Dedifferentiated amniotic fluid mesenchymal stem cell (primary cell): Measurements from ENCODE around the gene NNAT.

ENCODE experiments used
- DNase-seq: peaks from one replicate; pipeline ENCODE4 v3.0.0-alpha.2; 2016; ENCODE audit errors: extremely low spot score

NNAT gene

DNA sequence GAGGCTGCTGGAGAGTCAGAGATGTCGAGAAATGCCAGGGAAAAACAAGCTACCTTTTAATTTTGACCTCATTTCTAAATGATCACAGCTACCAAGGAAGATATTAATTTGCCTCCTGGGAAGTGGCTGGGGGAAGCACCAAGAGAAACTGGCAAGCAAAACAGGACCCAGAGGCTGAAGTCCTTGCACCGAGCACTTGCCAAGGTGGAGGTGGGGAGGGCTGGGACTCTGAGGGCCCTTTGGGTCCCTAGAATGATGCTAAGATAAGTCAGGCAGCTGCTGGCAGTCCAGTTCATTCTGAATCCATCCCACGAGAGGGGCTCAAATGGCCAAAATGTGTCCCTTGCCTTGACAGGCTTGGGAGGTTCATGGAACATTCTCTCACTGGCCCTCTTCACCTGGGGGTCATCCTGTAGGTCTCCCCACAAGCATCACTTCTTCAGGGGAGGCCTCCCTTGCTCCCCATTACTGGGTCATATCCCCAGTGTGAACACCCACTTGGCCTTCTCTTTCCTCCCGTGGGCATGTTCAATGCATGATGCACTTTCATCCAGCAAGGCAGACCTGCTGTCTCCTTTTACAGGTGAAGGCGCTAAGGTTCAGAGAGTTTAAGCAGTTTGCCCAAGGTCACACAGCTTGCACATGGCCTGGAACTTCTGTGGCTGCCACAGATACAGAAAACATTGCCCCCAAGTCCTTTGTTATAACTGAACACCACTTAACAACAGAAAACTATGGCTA is 45.7 kb downstream of the NNAT start:
- DNase-seq, result no peak

DNA sequence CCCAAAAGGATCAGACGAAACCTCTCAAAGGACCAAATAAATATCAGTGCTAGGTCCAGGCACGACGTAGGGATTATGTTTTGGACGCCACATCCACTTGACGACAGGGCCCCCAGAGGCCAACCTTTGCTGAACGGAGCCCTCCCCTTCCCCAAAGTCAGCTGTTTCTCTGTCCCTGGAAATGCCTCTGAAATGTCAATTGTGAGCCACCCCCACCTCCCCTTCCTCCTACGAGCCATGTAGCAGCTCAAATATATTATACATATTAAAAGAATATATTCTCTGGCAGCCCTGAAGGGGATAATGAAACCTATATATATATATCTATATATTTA is 46.2 kb downstream of the NNAT start:
- no peak for DNase-seq

DNA sequence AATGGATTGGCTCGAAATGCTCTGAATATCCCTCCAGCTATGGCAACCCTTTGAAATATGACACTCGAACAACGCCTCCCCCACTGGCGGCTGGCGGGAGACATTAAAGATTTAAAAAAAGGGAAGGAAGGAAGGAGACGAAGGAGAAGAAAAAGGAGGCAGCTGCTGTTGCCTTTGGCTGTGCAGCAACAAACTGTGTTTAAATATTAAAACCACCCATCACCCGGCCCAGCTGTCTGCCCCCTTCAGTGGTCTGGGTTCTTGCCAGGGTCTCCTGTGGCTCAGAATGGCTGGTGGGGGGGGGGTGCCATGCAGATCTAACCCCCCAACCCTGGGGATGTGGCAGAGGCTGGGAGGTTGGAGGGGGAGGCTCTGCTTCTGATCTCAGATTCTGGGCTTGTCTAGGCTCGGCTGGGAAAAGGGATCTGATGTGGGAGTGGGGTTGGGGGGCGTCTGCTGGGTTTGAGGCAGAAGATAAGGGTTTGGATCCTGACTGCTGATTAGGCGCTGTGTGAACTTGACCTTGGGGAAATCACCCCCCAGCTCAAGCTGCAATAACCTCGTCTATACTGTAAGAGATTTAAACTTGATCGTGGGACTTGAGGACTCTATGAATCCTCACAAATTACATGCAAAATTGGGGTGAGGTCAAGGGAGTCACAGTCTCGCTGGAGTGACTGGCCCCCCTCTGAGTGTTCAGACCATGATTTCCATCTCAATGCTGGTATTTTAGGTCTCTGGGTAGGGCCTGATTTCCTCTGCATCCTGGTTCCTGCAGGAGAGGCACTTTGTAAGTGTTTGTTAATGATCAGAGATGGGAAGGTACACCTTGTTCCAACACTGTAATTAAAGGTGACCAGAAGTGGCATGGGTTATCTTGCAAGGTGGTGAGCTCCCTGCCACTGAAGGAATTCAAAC is 46.9 kb downstream of the NNAT start:
- DNase-seq, result no peak

DNA sequence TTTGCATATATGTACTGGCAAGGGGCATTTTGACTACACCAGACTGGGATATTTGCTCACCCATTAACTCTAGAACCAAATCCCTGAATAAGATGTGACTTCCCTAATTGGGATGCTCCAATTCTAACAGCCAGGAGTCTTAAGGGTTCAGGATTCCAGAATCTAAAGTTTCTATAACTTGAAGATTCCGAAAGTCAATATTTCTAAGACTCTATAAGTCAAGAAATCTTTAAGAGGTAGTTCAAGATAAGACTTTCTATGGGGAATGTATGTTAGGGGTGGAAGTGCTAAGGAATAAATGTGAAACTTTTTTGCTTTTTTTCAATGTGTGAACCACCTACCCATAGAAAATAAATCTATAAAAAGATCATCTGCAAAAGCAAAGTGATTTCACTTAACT is 49.4 kb downstream of the NNAT start:
- no peak for DNase-seq

DNA sequence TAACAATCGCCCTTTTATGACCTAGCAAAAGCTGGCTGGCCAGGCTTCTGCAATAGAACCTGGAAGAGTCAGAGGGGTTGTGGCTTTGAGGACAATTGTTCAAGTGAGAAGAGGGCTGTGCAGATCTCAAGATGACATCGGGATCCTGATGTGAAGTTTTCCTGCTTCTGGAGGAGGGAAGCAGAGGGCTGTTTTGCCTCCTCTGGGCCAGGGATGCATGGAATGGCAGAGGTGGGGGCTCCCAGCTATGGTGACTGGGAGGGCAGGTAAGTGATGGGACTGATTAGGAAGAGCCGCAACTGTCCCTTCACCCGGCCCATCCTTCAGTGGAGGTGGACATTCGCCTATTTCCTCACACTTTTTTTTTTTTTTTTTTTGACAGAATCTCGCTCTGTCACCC is 50.0 kb downstream of the NNAT start:
- DNase-seq, result no peak
